DMS53 (cell line): ENCODE measurements around the gene SAP30BP.

ENCODE experiments used
- DNase-seq: peaks from one replicate; lab custom pipeline; 2025; lab: John Stamatoyannopoulos, UW

Gene SAP30BP

DNA sequence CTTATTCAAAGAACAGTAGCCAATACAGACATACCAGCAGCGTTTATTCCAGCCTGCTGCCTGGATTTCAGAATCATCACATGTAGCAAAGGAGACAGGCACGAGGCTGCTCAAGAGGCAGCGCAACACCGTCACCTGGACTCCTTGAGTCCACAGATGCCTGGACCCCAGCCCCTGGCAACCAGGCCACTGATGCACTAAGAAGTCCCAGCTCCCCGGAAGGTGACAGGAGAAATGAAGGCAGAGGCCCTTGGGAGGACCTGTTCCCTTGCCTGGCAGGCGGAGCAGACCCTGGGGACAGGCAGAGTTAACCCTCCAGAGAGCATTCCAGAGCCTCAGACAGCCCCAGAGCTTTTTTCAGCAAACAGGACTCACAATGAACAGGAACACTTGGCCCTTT lies 17.5 kb upstream of the SAP30BP start:
- DNase-seq = no peak

DNA sequence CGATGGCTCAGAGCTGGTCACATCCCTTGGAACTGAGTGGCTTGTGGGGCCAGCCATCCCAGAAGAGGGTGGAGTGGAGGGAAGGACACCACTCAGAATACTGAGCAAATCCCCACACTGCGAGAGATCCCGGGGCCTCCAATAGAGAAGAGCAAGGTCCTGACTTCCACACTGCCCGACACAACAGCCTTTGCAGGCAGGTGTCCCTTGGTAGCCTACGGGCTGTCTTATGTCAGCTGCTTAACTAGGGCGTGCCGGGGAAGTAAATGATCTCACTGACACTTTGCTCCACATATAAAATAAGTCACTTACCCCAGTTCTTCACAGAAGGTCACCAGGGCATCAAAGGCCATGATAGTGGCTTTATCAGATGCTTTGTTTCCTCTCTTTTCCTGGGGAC lies 16.3 kb upstream of the SAP30BP start:
- DNase-seq = no peak

DNA sequence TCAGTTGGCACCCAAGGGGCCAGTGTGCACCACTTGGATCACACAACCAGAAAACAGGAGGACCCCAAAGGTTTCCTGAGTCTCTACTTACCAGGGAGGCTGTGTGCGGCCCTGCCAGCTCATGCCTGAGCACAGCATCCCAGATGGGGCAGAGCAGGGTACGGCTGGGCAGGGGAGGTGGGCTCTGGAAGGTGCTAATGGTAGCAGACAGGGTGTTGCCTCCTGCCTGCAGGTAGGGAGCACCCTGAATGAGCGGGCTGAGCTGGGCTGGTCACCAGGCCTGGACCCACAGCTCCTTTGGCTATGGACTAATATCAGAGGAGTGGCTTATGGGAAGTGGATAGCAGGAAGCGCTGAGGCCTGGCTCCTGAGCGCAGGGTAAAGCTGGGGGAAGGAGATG lies 14.8 kb upstream of the SAP30BP start:
- DNase-seq = no peak

DNA sequence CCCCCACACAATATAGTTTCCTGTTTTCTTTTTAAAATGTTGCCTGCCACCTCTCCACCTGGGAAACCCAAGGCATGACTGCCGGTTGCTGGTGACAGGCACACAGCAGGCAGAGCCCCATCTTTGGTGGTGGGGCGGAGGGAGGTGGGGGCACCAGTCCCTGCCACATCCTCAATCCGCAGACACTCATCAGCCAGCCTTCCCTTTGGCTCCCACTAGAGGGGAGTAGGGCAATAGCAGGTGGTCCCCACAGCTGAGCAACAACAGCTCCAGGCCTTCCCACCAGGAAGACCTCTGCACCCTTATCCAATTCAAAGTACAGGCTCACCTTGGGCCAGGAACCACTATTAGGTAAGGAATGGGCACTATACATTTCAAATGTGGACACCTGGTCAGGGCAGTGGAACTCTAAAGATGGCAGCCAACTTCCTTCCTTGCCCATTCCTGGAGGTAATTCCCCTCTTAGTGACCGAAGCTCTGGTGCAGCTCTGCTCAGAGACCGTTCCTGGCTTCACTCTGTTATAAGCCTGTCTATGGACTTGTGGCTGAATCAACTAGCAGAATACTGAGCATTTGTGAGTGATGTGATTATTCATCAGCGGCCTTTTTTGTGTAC lies 14.1 kb upstream of the SAP30BP start:
- DNase-seq = peak; percentile 58

DNA sequence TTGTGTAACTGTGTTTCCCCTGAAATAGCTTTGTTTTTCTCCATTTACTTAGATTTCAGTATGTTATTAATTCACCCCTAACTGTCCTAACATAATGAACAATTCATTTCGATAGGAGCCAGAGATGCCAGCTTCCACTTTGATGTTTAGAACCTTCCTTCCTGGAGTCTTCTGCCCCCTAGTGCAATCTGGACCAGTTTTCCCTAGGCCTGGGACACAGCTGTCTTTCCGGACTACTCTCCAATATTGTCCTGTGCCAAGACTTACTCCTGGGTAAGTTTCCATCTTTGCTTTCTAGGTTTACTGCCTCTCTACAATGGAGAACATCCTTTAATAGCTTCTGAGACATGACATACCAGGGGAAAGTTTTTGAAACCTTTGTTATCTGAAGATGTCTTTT lies 13.0 kb upstream of the SAP30BP start:
- DNase-seq = peak; percentile 80

DNA sequence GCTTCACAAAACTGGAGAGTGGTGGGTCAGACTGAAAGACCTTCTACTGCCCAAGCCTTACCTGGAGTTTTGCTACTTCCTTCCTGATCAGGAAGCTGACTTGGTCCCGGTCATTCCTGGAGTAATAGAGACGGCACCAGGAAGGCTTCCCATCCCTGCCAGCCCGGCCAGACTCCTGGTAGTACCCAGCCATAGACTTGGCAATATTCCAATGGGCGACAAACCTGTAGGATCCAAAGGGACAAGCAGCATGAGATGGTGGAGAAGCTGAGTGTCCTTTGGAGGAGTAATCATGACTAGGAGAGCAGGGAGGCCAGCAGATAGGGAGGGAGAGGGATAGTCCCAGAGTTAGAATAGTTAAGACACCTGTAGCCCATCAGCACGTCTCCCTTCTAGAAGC lies 8.9 kb upstream of the SAP30BP start:
- DNase-seq = no peak

DNA sequence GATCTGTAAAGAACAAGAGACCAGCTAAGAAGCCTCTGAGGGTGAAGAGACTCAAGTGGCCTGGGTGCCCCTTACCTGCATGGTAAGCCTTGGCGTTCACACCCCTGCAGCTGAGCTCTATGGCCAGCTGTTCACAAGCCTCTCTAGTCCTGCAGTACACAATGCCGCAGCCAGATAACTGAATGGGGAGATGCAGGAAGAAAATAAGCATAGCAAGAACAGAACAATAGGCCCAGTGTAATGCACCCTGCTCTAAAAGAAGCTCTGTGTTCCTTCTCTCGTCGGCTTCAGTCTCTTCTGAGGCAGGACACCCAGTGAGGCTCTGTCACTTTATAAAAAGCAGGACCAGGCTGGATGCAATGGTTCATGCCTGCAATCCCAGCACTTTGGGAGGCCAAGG lies 5.6 kb upstream of the SAP30BP start:
- no peak for DNase-seq

DNA sequence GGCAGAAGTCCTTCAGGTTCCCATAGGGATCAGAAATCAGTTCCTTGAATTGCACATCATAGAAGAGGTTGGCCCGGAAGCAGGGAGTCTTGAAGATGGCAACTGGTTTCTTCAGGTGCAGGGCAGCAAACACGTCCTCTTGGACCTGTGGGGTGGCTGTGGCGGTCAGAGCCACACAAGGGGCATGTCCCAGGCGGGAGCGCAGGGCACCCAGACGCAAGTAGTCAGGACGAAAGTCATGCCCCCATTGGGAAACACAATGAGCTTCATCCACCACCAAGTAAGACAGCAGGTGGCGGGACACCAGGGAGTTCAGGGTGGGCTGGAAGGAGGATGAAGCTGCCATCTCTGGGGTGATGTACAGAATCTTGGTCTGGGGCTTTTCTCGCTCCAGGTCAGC lies 4.6 kb upstream of the SAP30BP start:
- DNase-seq = no peak

DNA sequence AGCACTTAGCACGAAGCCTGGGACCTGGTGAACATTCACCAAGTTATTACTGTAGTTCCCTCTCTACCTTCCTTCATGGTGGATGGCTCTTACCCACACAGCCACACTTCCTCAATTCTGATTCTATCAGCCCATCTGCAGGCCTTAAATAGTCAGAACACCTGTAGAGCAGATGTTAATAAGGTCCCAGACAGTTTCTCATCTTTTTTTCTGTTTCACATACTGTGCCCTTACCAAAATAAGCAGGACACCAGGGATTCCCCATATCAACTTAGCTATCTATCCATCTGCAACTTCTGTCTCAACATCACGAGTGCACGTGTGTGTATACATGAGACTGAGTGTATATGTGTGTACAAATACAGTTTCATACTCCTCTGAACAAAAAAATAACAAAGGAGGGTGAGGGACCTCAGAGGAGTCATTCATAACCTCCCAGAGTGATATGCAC lies 3.0 kb upstream of the SAP30BP start:
- no peak for DNase-seq

DNA sequence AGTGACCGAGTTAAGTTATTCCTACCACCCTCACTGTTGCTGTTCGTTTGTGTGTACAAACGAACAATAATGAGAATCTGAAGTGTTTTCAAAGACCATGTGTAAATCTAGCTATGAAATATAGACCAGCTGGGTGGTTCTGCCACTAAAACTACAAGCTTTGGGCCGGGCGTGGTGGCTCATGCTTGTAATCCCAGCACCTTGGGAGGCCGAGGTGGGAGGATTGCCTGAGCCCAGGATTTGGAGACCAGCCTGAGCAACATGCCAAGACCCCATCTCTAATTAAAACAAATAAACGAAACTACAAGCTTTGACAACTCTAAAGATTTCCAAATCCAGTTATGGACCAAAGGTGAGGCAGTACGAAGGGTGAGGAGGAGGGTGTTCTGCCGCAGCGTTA lies 1.2 kb upstream of the SAP30BP start:
- no peak for DNase-seq

DNA sequence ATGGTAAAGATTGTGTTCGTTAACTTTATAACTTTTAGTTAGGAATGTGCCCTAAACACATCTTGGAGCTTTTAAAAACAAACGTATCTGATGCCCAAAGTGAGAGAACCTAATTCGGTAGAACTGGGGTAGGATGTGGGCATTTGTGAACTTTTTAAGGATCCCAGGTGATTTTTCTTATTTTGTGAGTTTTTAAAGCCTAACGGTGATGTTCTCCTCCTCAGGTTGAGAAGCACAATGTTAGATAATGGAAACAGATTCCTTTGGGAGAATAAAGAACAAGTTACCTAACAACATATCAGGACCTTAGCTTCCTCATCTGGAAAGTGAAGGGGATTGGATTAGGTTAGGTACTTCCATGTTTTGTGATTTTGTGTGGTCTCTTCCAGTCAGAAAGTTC lies 687 bp downstream of the SAP30BP start:
- no peak for DNase-seq

DNA sequence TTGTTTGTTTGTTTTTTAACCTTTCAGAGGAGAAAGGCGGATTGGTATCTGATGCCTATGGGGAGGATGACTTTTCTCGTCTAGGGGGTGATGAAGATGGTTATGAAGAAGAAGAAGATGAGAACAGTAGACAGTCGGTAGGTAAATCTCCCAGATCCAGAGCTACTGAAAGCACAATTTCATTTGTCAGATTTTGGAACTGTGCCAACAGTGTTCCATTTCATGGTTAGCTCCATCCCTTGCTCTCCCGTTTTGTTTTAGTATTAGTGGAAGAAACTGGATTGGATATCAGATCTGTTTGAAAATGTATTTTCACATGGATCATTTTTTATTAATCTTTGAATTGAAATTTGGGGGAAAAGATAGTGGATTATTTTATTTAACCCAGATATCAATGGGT lies 1.4 kb downstream of the SAP30BP start:
- DNase-seq = no peak

DNA sequence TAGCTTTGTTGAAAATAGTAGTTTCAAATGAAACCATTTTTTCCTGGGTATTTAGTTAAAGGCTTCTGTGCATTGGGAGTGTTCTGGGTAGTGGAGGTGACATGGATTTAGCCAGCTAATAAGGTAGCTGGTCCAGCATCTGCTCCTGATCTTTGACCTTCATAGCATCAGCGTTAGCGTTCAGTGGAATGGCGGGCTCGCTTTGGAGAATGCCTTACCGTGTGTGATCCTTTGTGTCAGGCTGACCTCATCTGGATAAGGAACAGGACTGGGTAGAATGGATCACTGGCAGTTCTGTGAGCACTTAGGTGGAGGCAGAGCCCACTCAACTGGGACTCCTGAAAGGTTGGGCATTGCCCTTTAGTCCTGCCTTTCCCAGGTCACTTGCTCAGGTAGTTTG lies 3.7 kb downstream of the SAP30BP start:
- DNase-seq = no peak

DNA sequence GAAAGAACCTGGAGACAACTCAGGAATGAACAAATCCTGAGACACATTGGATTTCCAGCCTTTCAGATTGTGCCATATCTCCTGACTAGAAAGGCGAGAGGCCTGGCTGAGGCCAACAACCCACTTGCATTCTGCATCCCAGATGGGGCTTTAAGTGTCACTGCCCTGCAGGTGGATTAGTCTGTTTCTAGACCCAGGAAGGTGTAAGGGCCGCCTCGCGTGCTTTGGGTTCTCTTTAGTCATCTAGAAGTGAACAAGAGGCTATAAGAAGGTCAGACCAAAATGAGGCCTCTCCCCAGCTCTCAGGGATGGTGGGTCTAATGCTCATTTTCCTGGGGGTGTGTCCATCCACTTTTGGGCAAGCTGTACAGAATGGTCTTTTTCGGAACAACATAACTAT lies 4.9 kb downstream of the SAP30BP start:
- no peak for DNase-seq

DNA sequence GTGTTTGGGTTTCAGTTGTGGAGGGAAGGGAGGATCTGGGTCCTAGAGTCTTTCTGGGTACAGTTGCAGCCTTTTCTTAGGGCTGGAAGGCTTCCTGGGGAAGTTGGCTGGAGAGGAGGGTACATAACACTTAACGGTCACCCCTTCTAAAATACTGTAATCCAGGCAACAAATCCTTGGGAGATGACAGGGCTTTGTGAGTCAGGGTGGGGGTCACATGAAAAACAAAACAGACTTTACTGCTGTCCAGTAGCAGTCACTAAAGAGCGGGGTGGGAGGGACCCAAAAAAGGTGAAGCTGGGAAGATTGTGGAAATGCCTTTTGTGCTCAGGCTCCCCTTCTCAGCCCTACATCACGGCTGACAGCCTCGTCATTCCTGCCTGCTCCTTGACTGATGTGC lies 6.3 kb downstream of the SAP30BP start:
- no peak for DNase-seq

DNA sequence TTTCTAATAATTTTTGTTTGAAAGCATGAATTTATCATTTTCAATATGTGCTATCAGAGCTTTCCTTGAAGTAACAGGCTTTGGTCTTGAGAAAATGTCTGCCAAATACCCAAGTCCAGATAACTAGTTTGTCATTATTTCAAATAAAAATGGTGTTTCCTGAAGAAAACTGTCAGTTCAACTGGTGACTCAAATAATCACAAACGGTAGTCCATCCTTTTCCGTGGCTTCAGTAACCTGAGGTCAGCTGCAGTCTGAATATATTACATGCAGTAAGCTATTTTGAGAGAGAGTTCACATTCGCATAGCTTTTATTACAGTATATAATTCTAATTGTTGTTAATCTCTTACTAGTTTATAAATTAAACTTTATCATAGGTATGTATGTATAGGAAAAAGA lies 9.3 kb downstream of the SAP30BP start:
- DNase-seq = no peak

DNA sequence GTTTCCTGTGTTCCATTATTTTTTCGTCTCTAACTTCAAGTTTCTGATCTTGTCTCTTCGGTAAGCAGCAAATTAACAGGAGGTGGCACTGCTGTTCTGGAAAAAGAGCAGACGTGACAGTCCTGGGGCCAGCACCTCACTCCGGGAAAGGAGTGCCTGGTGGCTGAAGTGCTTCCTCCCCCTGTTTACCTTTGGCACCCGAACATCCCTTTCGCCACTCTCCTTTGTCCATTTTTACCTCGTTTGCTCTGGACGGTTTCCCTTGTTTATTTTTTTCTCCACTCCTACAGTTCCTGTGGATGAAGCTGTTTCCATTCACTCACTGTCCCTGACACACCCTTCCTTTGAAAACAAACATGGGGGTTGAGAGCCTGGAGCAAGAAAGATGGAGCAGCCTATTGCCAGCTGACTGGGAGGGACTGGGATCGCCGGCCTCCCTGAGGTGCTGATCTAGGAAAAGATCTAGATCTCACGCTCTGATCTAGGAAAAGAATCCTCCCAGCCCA lies 12.6 kb downstream of the SAP30BP start:
- no peak for DNase-seq

DNA sequence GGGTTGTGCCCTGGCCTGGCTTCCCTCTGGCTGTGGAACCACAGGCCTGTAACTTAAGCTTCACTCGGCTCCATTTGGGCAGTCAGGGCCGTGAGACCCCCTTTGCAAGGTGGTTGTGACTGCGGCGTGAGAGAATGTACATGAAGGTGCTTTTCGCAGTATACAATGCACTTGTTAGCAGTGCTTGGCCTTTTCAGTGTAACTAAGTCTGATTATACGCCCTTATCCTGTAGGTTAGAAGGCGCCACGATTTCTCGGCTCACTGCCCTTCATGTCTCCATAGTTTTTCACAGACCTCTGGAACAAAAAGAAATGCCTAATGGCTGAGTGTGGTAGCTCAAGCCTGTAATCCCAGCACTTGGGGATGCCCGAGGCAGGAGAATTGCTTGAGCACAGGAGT lies 13.3 kb downstream of the SAP30BP start:
- no peak for DNase-seq

DNA sequence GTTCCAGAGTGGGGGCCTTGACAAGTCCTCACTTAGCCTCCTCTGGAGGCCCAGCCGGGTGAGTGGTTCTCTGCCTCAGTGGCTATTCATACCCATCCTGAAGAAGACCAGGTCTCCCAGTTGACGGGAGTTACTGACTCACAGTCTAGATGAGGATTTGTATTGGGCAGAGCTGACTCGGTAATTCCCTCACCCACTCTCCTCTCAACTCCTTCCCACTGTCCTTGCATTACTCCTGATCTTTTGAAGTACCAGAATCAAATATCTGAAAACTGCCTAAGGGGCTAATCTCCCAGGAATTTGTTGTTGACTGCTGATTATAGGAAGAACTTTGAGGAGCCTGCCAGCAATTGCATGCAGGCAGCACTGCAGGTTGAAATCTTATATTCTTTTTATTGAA lies 14.2 kb downstream of the SAP30BP start:
- no peak for DNase-seq

DNA sequence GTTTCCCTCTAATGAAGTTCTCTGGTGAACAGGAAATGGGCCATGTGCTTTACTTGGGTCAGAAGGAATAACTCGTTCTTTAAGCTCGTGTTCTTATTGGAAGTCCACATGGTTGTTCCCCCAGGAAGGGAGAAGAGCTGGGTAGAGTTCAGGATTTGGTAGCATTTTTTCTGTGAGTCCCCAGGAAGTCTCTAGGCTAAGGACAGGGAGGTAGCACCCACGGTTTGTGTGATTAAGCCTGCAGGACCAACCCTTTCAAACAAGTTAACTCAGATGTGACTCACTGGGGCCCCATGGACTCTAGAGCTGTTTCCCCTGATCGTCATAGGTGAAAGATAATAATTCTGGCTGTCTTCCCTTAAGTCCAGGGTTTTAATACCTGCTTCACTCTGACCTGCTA lies 16.4 kb downstream of the SAP30BP start:
- no peak for DNase-seq

DNA sequence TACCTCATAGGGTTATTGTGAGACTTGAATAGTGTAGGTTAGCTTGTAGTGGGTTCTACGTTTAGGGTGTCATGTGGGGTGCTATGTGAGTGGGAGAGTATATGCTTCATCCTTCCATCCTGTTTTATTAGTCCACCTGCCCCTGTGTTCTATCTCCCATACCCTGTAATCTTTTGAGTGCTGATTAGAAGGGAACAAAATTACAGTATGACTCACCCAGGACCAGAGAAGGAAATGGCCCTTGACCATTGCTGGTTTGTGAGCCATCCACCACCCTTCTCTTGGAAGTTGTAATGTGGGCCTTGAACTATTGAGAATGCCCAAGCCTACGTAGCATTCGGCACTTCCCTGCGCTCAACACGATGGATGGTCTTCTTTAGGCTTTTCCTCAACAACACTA lies 17.1 kb downstream of the SAP30BP start:
- DNase-seq = no peak

DNA sequence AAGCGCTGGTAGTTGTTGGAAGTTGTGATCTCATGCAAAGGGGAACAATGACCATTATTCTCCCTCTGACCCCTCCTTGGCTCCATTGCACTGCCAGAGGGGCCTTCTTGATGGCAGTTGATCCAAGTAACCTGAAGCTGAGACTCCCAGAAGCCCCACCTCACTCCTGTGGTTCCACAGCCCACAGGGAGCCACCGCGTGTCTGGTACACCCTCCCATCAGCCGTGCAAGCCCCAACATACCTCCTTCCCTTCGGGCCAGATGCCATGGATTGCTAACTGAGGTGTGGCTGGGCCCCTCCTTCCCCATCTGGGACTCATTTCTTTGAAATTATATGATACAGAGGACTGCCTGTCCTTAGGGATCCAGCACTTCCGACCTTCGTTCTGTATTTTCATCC lies 17.8 kb downstream of the SAP30BP start:
- no peak for DNase-seq

DNA sequence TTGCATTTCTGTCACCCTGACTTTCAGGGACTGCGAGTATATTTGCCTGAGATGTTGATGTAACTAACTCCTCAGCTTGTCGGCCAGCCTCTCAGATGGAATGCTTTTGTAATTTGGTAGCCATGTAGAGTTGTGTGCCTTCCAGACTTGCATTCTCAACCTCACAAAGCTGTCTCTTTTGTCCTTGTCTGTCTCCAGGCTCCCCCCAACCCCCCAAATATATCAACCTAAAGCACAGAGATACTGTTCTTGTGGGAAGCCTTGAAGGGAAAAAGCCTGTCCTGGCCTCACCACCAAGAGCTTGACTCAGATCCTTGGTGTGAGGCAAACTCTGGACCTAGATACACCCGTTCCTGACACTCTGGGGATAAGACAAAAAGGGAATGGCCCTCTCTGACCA lies 18.4 kb downstream of the SAP30BP start:
- DNase-seq = no peak

DNA sequence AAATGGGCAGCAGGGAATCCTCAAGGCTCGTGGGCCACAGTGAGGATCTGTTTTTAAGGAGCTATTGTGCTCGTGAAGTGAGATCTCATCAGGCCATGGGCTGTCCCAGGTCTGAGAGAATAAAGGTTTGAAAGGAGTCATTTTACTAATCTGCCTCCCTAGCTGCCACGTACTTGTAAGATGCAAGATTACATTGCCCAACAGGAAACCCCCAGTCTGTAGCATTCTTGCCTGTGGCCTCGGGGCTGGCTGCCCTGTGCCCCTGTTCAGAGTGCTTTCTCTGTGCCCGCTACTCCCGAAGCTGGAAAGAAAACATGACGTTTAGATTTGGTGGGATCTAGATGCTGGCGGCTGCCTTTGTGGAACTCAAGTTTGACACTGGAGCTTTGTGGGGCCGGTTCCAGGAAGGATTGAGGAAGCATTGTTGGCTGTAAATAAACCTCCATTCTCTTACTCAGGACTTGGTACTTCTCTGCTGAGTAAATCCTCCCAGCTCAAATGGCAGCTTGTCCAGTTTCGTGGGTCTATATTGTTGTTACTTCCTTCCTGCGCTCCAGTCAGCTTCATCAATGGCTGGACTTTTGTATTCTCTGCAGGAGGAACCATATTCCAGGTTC lies 21.2 kb downstream of the SAP30BP start:
- no peak for DNase-seq
